ENCODE data around the gene AQP11. TPM values are rescaled to one million over a fixed set of nuclear protein-coding genes. Genes with fewer than 3 reads are reported as not detected.

Gene AQP11
- total RNA-seq, 2 donors from 2014 or later, result 6.9 to 16.6 TPM

DNA sequence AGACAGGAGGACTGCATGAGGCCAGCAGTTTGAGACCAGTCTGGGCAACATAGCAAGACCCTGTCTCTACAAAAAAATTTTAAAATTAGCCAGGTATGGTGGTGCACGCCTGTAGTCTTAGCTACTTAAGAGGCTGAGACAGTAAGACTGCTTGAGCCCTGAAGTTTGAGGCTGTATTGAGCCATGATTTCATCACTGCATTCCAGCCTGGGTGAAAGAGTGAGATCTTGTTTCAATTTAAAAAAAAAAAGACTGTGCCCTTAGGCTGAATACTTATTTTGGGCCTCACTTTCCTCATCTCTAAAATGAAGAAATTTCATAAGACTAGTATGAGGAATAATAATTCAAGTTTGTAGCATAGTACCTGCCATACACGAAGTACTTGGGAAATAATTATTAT, 6.9 kb downstream of the AQP11 start:
- WGBS, result 98% methylated on average over 2 of the region's 2 CpGs
- Histone ChIP-seq H3K27me3 (replicated peaks; ENCODE audit: insufficient read depth) (no peaks in the 10 kb centered on the region), H3K36me3 (no peaks in the 10 kb centered on the region), H3K9me3 (no peaks in the 10 kb centered on the region), H3K4me1 (replicated peaks) (no peaks in the 10 kb centered on the region), H3K4me3 (no peak overlapping the region), H3K27ac (no peak overlapping the region)
- DNase-seq (ENCODE audit: low spot score), result no peak
- no peak for TF ChIP-seq POLR2AphosphoS5 (IDR thresholded peaks at IDR 0.05)
- TF ChIP-seq, protein P1, sequence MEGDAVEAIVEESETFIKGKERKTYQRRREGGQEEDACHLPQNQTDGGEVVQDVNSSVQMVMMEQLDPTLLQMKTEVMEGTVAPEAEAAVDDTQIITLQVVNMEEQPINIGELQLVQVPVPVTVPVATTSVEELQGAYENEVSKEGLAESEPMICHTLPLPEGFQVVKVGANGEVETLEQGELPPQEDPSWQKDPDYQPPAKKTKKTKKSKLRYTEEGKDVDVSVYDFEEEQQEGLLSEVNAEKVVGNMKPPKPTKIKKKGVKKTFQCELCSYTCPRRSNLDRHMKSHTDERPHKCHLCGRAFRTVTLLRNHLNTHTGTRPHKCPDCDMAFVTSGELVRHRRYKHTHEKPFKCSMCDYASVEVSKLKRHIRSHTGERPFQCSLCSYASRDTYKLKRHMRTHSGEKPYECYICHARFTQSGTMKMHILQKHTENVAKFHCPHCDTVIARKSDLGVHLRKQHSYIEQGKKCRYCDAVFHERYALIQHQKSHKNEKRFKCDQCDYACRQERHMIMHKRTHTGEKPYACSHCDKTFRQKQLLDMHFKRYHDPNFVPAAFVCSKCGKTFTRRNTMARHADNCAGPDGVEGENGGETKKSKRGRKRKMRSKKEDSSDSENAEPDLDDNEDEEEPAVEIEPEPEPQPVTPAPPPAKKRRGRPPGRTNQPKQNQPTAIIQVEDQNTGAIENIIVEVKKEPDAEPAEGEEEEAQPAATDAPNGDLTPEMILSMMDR (IDR thresholded peaks at IDR 0.05), result no peak
- no peak for TF ChIP-seq POLR2A (IDR thresholded peaks at IDR 0.05)
- intact Hi-C loops (cut with DNase I), result no loop called here

GRCh38 chr11:77598195-77598594, 8.4 kb downstream of the AQP11 start:
- Histone ChIP-seq H3K27me3 (replicated peaks; ENCODE audit: insufficient read depth) (no peaks in the 10 kb centered on the region), H3K4me3 (no peak overlapping the region), H3K4me1 (replicated peaks) (no peaks in the 10 kb centered on the region), H3K9me3 (no peaks in the 10 kb centered on the region), H3K36me3 (no peaks in the 10 kb centered on the region), H3K27ac (peak overlapping the region in 1 of 2 donors; percentile 31)
- intact Hi-C loops (cut with DNase I), result no loop called here
- WGBS, result 76% methylated on average over 2 of the region's 2 CpGs
- peak; percentile 41 for DNase-seq (ENCODE audit: low spot score)
- TF ChIP-seq POLR2AphosphoS5 (IDR thresholded peaks at IDR 0.05), result peak; percentile 74
- TF ChIP-seq, protein P1 (IDR thresholded peaks at IDR 0.05), result no peak

DNA sequence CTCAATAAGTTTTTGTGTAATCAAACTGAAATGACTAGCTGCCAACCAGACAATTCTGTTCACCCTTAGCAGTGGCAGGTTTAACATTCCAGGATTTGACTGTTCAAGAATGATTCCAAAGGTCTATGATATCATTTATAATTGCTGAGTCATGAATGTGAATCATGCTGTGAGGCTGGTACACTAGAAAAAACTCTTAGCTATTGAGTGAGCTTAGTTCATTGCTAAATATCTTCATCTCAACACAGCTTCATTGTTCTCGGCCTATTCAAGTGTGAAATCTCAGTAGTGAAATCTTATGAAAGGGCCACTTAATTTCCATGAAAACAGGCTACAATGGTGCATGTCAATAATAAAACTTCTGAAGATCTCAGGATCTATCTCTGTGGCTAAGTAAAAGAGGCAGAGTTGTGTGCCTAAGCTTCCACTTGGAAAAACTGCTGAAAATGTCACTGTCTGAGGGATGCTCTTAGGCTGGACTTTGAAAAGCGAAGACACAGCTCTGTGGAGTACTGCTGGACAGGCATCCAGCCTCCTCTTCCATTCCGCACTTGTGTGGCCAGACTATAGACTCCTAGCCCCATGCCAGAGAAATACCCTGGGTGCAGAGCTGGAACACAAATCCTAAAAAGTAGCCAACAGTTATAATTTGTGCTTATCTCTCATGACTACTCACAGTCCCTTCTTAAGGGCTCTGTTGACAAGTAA, 12.8 kb downstream of the AQP11 start:
- 87% methylated on average over 3 of the region's 3 CpGs for WGBS
- H3K4me1 ChIP-seq (replicated peaks), result no peaks in the 10 kb centered on the region
- H3K36me3 ChIP-seq, result no peaks in the 10 kb centered on the region
- TF ChIP-seq, protein P1 (IDR thresholded peaks at IDR 0.05), result no peak
- TF ChIP-seq POLR2A (IDR thresholded peaks at IDR 0.05) (no peak), POLR2AphosphoS5 (IDR thresholded peaks at IDR 0.05) (no peak)
- no peaks in the 10 kb centered on the region for H3K9me3 ChIP-seq
- H3K27me3 ChIP-seq (replicated peaks; ENCODE audit: insufficient read depth), result no peaks in the 10 kb centered on the region
- intact Hi-C loops (cut with DNase I), result no loop called here
- DNase-seq (ENCODE audit: low spot score), result no peak
- no peak overlapping the region for H3K27ac ChIP-seq
- no peak overlapping the region for H3K4me3 ChIP-seq

GRCh38 chr11:77604281-77604680, 14.5 kb downstream of the AQP11 start:
- H3K36me3 ChIP-seq, result no peaks in the 10 kb centered on the region
- H3K27ac ChIP-seq, result no peak overlapping the region
- H3K27me3 ChIP-seq (replicated peaks; ENCODE audit: insufficient read depth), result no peaks in the 10 kb centered on the region
- no peaks in the 10 kb centered on the region for H3K9me3 ChIP-seq
- no peak overlapping the region for H3K4me3 ChIP-seq
- WGBS, result 100% methylated on average over 2 of the region's 2 CpGs
- intact Hi-C loops (cut with DNase I), result no loop called here
- TF ChIP-seq, protein P1 (IDR thresholded peaks at IDR 0.05), result no peak
- TF ChIP-seq POLR2A (IDR thresholded peaks at IDR 0.05), result no peak
- no peak for TF ChIP-seq POLR2AphosphoS5 (IDR thresholded peaks at IDR 0.05)
- no peak for DNase-seq (ENCODE audit: low spot score)
- H3K4me1 ChIP-seq (replicated peaks), result no peaks in the 10 kb centered on the region

DNA sequence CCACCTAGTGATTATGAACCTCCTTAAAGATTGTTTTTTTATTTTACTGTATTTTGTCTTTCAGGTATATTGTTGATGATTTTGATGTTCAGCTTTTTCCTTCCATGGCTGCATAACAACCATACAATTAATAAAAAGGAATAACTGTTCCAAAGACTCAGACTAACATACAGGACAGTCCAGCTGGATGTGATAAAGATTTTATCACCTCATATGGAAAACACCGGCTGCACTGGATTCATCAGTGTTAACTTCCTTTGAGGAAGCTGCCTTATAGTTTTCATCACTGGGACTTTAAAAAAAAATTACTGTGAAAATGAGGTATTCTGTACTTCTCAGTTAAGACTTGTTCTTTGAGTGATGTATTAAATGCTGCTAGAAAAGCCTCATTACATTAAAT, 19.5 kb downstream of the AQP11 start:
- WGBS, result 26% methylated on average over 1 of the region's 1 CpG
- TF ChIP-seq POLR2AphosphoS5 (IDR thresholded peaks at IDR 0.05) (no peak), POLR2A (IDR thresholded peaks at IDR 0.05) (no peak)
- TF ChIP-seq, protein P1 (IDR thresholded peaks at IDR 0.05), result no peak

More for the DNA sequence above, 19.5 kb downstream of the AQP11 start:
- intact Hi-C loops (cut with DNase I), result no loop called here
- Histone ChIP-seq H3K27me3 (replicated peaks; ENCODE audit: insufficient read depth) (no peaks in the 10 kb centered on the region), H3K4me3 (no peak overlapping the region), H3K27ac (no peak overlapping the region), H3K4me1 (replicated peaks) (no peaks in the 10 kb centered on the region), H3K9me3 (no peaks in the 10 kb centered on the region), H3K36me3 (no peaks in the 10 kb centered on the region)
- no peak for DNase-seq (ENCODE audit: low spot score)
